Peyer's patch (tissue), 4 donors: ENCODE results near the gene SLAMF9. TPM values are rescaled to one million over a fixed set of nuclear protein-coding genes. Genes with fewer than 3 reads are reported as not detected.

Experiments
- DNase-seq, 3 donors: peaks; one replicate each; pipeline ENCODE4 v3.0.0-alpha.2; 2017 to 2019
- H3K27ac ChIP-seq, 4 donors: fragments of 200-600 bp; sonication (generic); one replicate each; pipeline ENCODE4 v1.5.1; 2016 to 2019
- H3K27me3 ChIP-seq, 2 donors: fragments of 200-600 bp; sonication (generic); one replicate each; pipeline ENCODE4 v1.5.1; 2019
- H3K36me3 ChIP-seq, 3 donors: fragments of 200-600 bp; sonication (generic); one replicate each; pipeline ENCODE4 v1.5.1; 2016 to 2019
- H3K4me1 ChIP-seq, 4 donors: fragments of 200-600 bp; sonication (generic); one replicate each; pipeline ENCODE4 v1.5.1; 2016 to 2019
- H3K4me3 ChIP-seq, 4 donors: fragments of 200-600 bp; sonication (generic); 1 replicate in 3 of 4; 2 replicates in 1 of 4; pipeline ENCODE4 v1.5.1; 2016 to 2019; ENCODE audit warnings: mild to moderate bottlenecking in 1 of 4
- H3K9me3 ChIP-seq, 4 donors: fragments of 200-600 bp; sonication (generic); one replicate each; pipeline ENCODE4 v1.5.1; 2016 to 2019; ENCODE audit warnings: mild to moderate bottlenecking in 1 of 4
- POLR2A ChIP-seq, 2 donors: fragments of 450-650 bp; IDR thresholded peaks; one replicate each; pipeline ENCODE4 v1.5.1; 2017; ENCODE audit warnings: antibody characterized with exemption in 2 of 2, mild to moderate bottlenecking in 2 of 2, moderate library complexity in 2 of 2
- total RNA-seq, 4 donors: library from RNA; depleted of rRNA; stranded (reverse); fragments of >200 nt; gene quantifications; one replicate each; pipeline ENCODE4 v1.1.0, GENCODE V29; 2016
- TF ChIP-seq, protein P1 (sequence below), 6 experiments: fragments of 450-650 bp in 4 of 6; fragments of 200-600 bp in 2 of 6; sonication (generic) in 1 of 6; IDR thresholded peaks; one replicate each; pipeline ENCODE4 v1.5.1; 2017 to 2019; ENCODE audit warnings: antibody characterized with exemption in 6 of 6, mild to moderate bottlenecking in 3 of 6, moderate library complexity in 1 of 6

The SLAMF9 gene
- total RNA-seq, 4 donors from 2014 or later, result not detected

DNA sequence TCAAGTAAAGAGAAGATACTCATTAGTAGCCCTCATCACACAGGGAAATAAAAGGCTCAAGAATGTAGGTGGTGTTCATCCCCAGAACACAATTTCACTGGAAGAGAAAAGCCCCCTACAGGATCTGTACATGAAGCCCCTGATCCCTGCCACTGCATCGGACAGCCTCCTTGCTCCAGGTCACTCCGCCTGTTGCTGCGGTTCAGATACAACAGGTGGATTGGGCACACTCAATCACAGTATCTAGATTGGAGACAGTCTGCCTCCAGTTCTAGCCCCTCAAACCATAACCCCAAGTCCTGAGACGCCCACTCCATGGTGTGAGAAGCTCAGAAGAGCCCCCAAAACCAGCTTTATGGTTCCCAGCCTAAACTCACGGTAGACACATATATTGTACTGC, 1.1 kb downstream of the SLAMF9 start:
- peaks cover 0 to 7% (median 0%) of the 10 kb centered on the region in 4 donors for H3K4me1 ChIP-seq
- DNase-seq, result no peak
- no peaks in the 10 kb centered on the region for H3K36me3 ChIP-seq
- no peaks in the 10 kb centered on the region for H3K9me3 ChIP-seq
- no peak overlapping the region for H3K27ac ChIP-seq
- no peak overlapping the region for H3K4me3 ChIP-seq
- H3K27me3 ChIP-seq, result no peaks in the 10 kb centered on the region
- TF ChIP-seq, protein P1, sequence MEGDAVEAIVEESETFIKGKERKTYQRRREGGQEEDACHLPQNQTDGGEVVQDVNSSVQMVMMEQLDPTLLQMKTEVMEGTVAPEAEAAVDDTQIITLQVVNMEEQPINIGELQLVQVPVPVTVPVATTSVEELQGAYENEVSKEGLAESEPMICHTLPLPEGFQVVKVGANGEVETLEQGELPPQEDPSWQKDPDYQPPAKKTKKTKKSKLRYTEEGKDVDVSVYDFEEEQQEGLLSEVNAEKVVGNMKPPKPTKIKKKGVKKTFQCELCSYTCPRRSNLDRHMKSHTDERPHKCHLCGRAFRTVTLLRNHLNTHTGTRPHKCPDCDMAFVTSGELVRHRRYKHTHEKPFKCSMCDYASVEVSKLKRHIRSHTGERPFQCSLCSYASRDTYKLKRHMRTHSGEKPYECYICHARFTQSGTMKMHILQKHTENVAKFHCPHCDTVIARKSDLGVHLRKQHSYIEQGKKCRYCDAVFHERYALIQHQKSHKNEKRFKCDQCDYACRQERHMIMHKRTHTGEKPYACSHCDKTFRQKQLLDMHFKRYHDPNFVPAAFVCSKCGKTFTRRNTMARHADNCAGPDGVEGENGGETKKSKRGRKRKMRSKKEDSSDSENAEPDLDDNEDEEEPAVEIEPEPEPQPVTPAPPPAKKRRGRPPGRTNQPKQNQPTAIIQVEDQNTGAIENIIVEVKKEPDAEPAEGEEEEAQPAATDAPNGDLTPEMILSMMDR (IDR thresholded peaks at IDR 0.05), result no peak
- no peak for TF ChIP-seq POLR2A (IDR thresholded peaks at IDR 0.05)

DNA sequence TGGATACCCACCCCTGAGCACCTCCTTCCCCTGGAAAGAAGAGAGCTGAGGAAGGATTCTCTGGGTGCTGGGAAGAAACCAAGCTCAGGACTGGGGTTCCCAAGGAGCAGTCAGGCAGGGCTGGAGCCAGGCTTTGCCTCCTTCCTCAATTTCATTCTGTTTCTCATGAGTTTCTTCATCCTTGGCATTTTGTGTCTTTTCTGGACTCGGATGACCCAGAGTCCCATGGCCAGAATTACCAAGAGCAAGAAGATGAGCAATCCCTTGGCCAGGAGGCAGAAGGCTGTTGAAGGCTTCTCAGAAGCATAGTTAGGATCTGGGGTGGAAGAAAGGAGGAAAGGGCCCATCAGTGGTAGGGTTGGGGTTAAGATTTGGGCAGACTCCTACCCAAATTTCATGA, 2.5 kb downstream of the SLAMF9 start:
- Histone ChIP-seq H3K9me3 (no peaks in the 10 kb centered on the region), H3K27me3 (no peaks in the 10 kb centered on the region), H3K36me3 (no peaks in the 10 kb centered on the region), H3K4me3 (no peak overlapping the region), H3K27ac (no peak overlapping the region), H3K4me1 (peaks cover 0 to 7% (median 0%) of the 10 kb centered on the region in 4 donors)
- DNase-seq, result no peak
- TF ChIP-seq, protein P1 (IDR thresholded peaks at IDR 0.05), result no peak
- TF ChIP-seq POLR2A (IDR thresholded peaks at IDR 0.05), result no peak

DNA sequence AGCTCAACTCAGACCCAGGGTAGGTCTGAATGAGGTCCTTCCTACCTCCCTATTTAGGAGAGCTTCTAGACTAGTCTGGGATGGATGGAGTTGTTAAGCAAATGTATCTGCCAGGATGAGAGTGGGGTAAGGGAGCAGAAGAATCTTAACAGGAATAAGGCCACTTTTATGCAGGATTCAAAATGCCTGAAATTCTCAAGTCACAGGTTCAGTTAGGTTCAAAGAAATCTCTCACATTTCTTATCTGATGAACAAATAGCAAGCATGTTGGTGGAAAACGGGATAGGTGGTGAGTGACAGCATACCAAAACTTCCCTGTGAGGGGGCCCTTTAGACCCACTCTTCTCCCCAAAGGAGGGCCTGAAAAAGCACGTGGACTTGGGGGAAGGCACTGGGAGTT, 3.0 kb downstream of the SLAMF9 start:
- no peaks in the 10 kb centered on the region for H3K9me3 ChIP-seq
- H3K27ac ChIP-seq, result no peak overlapping the region
- peaks cover 0 to 10% (median under 1%) of the 10 kb centered on the region in 4 donors for H3K4me1 ChIP-seq
- no peak overlapping the region for H3K4me3 ChIP-seq
- TF ChIP-seq, protein P1 (IDR thresholded peaks at IDR 0.05), result no peak
- no peak for TF ChIP-seq POLR2A (IDR thresholded peaks at IDR 0.05)
- no peak for DNase-seq
- no peaks in the 10 kb centered on the region for H3K27me3 ChIP-seq
- H3K36me3 ChIP-seq, result no peaks in the 10 kb centered on the region

DNA sequence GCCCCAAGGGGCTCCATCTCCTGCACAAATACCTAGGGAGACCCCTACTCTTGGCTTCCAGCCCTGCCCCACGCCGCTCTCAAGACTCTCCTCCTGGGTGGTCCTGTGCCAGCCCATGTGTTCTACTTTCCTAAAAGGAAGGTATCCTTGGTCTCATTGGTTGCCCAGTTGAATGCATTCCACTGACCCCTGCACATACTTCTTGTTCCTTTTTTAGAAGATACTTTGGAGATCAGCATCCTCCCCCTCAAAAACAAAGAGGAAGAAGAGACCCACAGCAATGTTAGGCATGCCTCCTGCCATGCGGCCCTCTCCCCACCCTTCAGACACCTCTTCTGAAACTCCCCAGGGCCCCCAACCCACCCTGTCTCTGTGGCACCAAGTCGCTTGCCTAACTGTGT, 4.1 kb downstream of the SLAMF9 start:
- TF ChIP-seq, protein P1 (IDR thresholded peaks at IDR 0.05), result no peak
- no peak for TF ChIP-seq POLR2A (IDR thresholded peaks at IDR 0.05)
- Histone ChIP-seq H3K27ac (no peak overlapping the region), H3K36me3 (no peaks in the 10 kb centered on the region), H3K27me3 (no peaks in the 10 kb centered on the region), H3K9me3 (no peaks in the 10 kb centered on the region), H3K4me3 (no peak overlapping the region), H3K4me1 (peaks cover 0 to 20% (median 10%) of the 10 kb centered on the region in 4 donors)
- DNase-seq, result peak in 1 of 3 donors; percentile 25

DNA sequence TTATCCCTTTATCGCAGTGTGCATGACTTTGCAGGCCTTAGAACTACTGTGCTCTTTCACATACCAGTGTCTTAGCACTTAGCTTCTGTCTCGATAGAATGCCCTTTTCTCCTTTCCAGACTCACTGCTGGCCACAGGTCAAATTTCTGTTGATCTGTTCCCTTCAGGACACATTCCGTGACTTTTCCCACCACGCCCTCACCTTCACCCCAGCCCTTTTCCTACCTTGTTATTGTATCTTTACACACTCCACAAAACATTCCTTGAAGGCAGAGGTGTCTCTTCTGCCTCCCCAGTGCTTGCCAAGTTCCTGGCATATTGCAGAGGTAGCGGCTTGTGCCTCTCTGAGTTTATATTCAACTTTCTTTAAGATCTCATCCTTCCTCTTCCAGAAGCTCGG, 4.9 kb downstream of the SLAMF9 start:
- Histone ChIP-seq H3K4me3 (no peak overlapping the region), H3K27me3 (no peaks in the 10 kb centered on the region), H3K36me3 (no peaks in the 10 kb centered on the region), H3K9me3 (no peaks in the 10 kb centered on the region), H3K27ac (peak overlapping the region in 2 of 4 donors; percentile 20 to 69), H3K4me1 (peaks cover 0 to 24% (median 11%) of the 10 kb centered on the region in 4 donors)
- no peak for TF ChIP-seq POLR2A (IDR thresholded peaks at IDR 0.05)
- TF ChIP-seq, protein P1 (IDR thresholded peaks at IDR 0.05), result no peak
- DNase-seq, result peak in 2 of 3 donors; percentile 63 to 66

DNA sequence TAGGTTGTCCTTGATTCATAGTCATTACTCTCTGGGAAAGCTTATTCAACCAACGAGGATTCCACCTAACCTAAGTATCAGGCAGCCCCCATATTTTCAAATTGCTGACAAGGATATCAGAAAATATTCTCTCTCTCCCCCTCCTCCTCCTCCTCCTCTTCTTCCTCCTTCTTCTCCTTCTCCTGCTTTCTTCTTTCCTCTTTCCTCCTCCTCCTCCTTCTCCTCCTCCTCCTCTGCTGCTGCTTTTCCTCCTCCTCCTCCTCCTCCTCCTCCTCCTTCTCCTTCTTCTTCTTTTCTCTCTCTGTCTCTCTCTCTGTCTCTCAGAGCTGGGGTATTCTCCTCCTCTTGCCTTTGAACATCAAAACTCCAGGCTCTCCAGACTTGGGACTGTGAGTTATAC, 6.1 kb downstream of the SLAMF9 start:
- H3K4me3 ChIP-seq, result no peak overlapping the region
- peaks cover 0 to 24% (median 11%) of the 10 kb centered on the region in 4 donors for H3K4me1 ChIP-seq
- no peaks in the 10 kb centered on the region for H3K36me3 ChIP-seq
- TF ChIP-seq, protein P1 (IDR thresholded peaks at IDR 0.05), result no peak
- no peak for TF ChIP-seq POLR2A (IDR thresholded peaks at IDR 0.05)
- DNase-seq, result no peak
- H3K27me3 ChIP-seq, result no peaks in the 10 kb centered on the region
- peak overlapping the region in 1 of 4 donors; percentile 69 for H3K27ac ChIP-seq
- H3K9me3 ChIP-seq, result no peaks in the 10 kb centered on the region
